Ovary (tissue), 9 donors: ENCODE results near the gene DCBLD1. TPM values are rescaled to one million over a fixed set of nuclear protein-coding genes. Genes with fewer than 3 reads are reported as not detected.

Experiments
- DNase-seq, 5 donors: peaks; one replicate each; pipeline ENCODE4 v3.0.0-alpha.2; 2019 to 2020
- H3K27ac ChIP-seq, 2 donors: fragments of 200-600 bp; one replicate each; pipeline versions ENCODE4 v1.5.1 to v1.8.0; 2019 to 2022
- H3K27me3 ChIP-seq: fragments of 200-600 bp; one replicate; pipeline ENCODE4 v1.8.0; 2022
- H3K36me3 ChIP-seq: fragments of 200-600 bp; sonication (generic); one replicate; pipeline ENCODE4 v1.5.1; 2019
- H3K4me1 ChIP-seq: one replicate; pipeline ENCODE4 v1.8.1; 2013; ENCODE audit warnings: mild to moderate bottlenecking, moderate library complexity; ENCODE audit not compliant: insufficient read depth
- H3K4me3 ChIP-seq: fragments of 200-600 bp; sonication (generic); one replicate; pipeline ENCODE4 v1.5.1; 2017
- H3K9me3 ChIP-seq, 2 donors: fragments of 200-600 bp in 1 of 2; sonication (generic) in 1 of 2; one replicate each; pipeline versions ENCODE4 v1.5.1 to v1.8.1; 2013 to 2019; ENCODE audit warnings: mild to moderate bottlenecking in 1 of 2, moderate library complexity in 1 of 2
- CTCF ChIP-seq, 3 donors: fragments of 450-650 bp in 2 of 3; fragments of 200-600 bp in 1 of 3; IDR thresholded peaks; one replicate each; pipeline versions ENCODE4 v1.5.1 to v1.8.0; 2016 to 2022; ENCODE audit warnings: antibody characterized with exemption in 3 of 3, mild to moderate bottlenecking in 1 of 3
- EP300 ChIP-seq: sonication (generic); formaldehyde crosslinking; IDR thresholded peaks from one replicate; pipeline ENCODE4 v1.6.1; 2017; ENCODE audit warnings: antibody characterized with exemption
- POLR2A ChIP-seq: fragments of 450-650 bp; IDR thresholded peaks from one replicate; pipeline ENCODE4 v1.6.1; 2017; ENCODE audit warnings: antibody characterized with exemption, mild to moderate bottlenecking, moderate library complexity
- WGBS, 3 donors: extraction: QIAGEN DNeasy Blood & Tissue Kit in 1 of 3; methylation state at CpG; one replicate each; pipeline versions ENCODE4 v1.1.5 to v1.1.7; 2013 to 2017; 5-methylcytosine and 5-hydroxymethylcytosine counted together
- intact Hi-C, 4 donors: fragments of 100-400 bp; cut with DNase I; formaldehyde crosslinking; loops; one replicate each; pipeline versions ENCODE4 v1.11.0 to v1.15.1; 2022 to 2023
- polyA plus RNA-seq, 2 donors: library from polyadenylated mRNA; stranded (reverse); fragments of 200-250 nt in 1 of 2; fragments of 350-450 nt in 1 of 2; fragmentation: Illumina TruSeq in 1 of 2; extraction: RNeasy Lipid Tissue Mini Kit (QIAGEN cat#74804) in 1 of 2; gene quantifications; one replicate each; pipeline ENCODE4 v1.2.3, GENCODE V29; 2013 to 2014
- total RNA-seq, 7 donors: library from RNA; depleted of rRNA in 2 of 7; stranded (reverse); fragments of >200 nt in 2 of 7; fragmentation: NEBNext Ultra II Directional in 3 of 7; extraction: Animal tissue kit (Norgen Biotek cat#: 25700) in 3 of 7; gene quantifications; one replicate each; pipeline versions ENCODE4 v1.1.0 to v1.2.4, GENCODE V29; 2016 to 2023
- donor health status: DM: no; HTN: no; CAD: no; lungs with moderate emphysema.
- donor health status: DM: no; HTN: no; CAD: no.
- donor health status: Bipolar disorder and iron deficiency.
- donor health status: DM: yes; HTN: yes; CAD: no.
- donor health status: DM: no; HTN: no; CAD: no.
- donor health status: DM: yes; HTN: yes; CAD: no.

Gene DCBLD1
- total and polyA plus RNA-seq, 9 donors, result 2.3 to 9.2 (median 3.3) TPM

GRCh38 chr6:117545161-117545595, 62.7 kb downstream of the DCBLD1 start:
- H3K9me3 ChIP-seq, result no peaks in the 10 kb centered on the region
- DNase-seq, result no peak
- no peak overlapping the region for H3K27ac ChIP-seq
- peaks cover 2% of the 10 kb centered on the region for H3K4me1 ChIP-seq
- H3K36me3 ChIP-seq, result no peaks in the 10 kb centered on the region
- WGBS, 3 donors, result 87 to 89% (median 89%) methylated on average over 4 of the region's 4 CpGs
- intact Hi-C loops, result no loop called here
- TF ChIP-seq EP300, result no peak
- TF ChIP-seq POLR2A, result no peak
- no peak for TF ChIP-seq CTCF (IDR thresholded peaks at IDR 0.05)
- H3K4me3 ChIP-seq, result no peak overlapping the region
- H3K27me3 ChIP-seq, result no peaks in the 10 kb centered on the region

DNA sequence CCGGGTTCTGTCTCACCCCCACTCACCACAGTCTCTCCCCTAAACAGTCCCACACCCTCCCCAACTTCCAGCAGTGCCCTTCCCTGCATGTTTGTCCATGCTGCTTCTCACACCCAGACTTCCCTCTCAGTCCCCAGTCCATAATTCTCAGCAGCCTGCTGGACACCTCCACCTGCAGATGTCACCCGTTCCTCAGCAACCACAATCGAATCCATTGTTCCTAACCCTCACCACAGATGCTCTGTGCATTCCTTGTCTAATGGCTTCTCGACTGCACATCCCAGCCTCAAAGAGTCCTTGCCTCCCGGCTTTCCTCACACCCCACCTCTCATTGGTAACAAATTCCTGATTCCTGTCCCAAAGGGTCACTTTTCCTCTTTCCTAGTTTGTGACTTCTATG, 64.2 kb downstream of the DCBLD1 start:
- intact Hi-C loops, result no loop called here
- Histone ChIP-seq H3K4me3 (no peak overlapping the region), H3K4me1 (peaks cover 2% of the 10 kb centered on the region), H3K36me3 (no peaks in the 10 kb centered on the region), H3K9me3 (no peaks in the 10 kb centered on the region), H3K27me3 (no peaks in the 10 kb centered on the region), H3K27ac (no peak overlapping the region)
- no peak for DNase-seq
- 77 to 87% (median 79%) methylated on average over 5 of the region's 5 CpGs for WGBS, 3 donors
- TF ChIP-seq CTCF (IDR thresholded peaks at IDR 0.05) (no peak), POLR2A (no peak)

- no peaks in the 10 kb centered on the region for H3K9me3 ChIP-seq
- peaks cover 2% of the 10 kb centered on the region for H3K4me1 ChIP-seq
- WGBS, 3 donors, result 11 to 17% (median 16%) methylated on average over 59 to 64 of the region's 64 CpGs
- H3K36me3 ChIP-seq, result no peaks in the 10 kb centered on the region
- H3K27ac ChIP-seq, result peak overlapping the region in 1 of 2 donors; percentile 30
- H3K4me3 ChIP-seq, result peak overlapping the region; percentile 32
- H3K27me3 ChIP-seq, result no peaks in the 10 kb centered on the region
- DNase-seq, result peak; percentile 43 to 79 (median 68)
- no peak for TF ChIP-seq POLR2A
- no peak for TF ChIP-seq EP300
- no peak for TF ChIP-seq CTCF (IDR thresholded peaks at IDR 0.05)
- intact Hi-C loops, result no loop called here
These were observed 65.5 kb downstream of the DCBLD1 start for GRCh38 chr6:117547688-117548621.

GRCh38 chr6:117548797-117549301, 66.4 kb downstream of the DCBLD1 start:
- intact Hi-C loops, result no loop called here
- no peaks in the 10 kb centered on the region for H3K9me3 ChIP-seq
- no peak overlapping the region for H3K4me3 ChIP-seq
- H3K36me3 ChIP-seq, result no peaks in the 10 kb centered on the region
- DNase-seq, result no peak
- WGBS, 3 donors, result 84% methylated on average over 8 of the region's 8 CpGs
- no peaks in the 10 kb centered on the region for H3K27me3 ChIP-seq
- H3K4me1 ChIP-seq, result peaks cover 2% of the 10 kb centered on the region
- TF ChIP-seq POLR2A, result no peak
- no peak for TF ChIP-seq CTCF (IDR thresholded peaks at IDR 0.05)
- no peak for TF ChIP-seq EP300
- no peak overlapping the region for H3K27ac ChIP-seq
